ENCODE data around the gene QPRT.

- TF ChIP-seq MAX (IDR thresholded peaks at IDR 0.05; ENCODE audit: low read depth) (no peak), ZBTB33 (IDR thresholded peaks at IDR 0.05; ENCODE audit: borderline replicate concordance, low read depth) (no peak), EP300 (IDR thresholded peaks at IDR 0.05; ENCODE audit: borderline replicate concordance in 1 of 2, low read depth in 1 of 2, low read length in 1 of 2) (no peak), CTCF (IDR thresholded peaks at IDR 0.05) (no peak), TCF12 (IDR thresholded peaks at IDR 0.05) (no peak), SMC3 (IDR thresholded peaks at IDR 0.05; ENCODE audit: low read depth, low read length) (no peak), POLR2AphosphoS5 (IDR thresholded peaks at IDR 0.05; ENCODE audit: low read depth, low read length) (no peak), USF1 (IDR thresholded peaks at IDR 0.05; ENCODE audit: borderline replicate concordance, low read depth) (no peak), EZH2phosphoT487 (IDR thresholded peaks at IDR 0.05; ENCODE audit: borderline replicate concordance, low read depth) (no peak), GABPA (IDR thresholded peaks at IDR 0.05; ENCODE audit: low read depth) (no peak)
Observed at GRCh38 chr16:29701214-29701555, 22.2 kb downstream of the QPRT start.

All from SK-N-SH (cell line).